Gastrocnemius medialis (tissue), 4 donors: ENCODE results near the gene PHF2. TPM values are rescaled to one million over a fixed set of nuclear protein-coding genes. Genes with fewer than 3 reads are reported as not detected.

Experiments used
- ATAC-seq, 2 donors: fragments of 150-250 bp; one replicate each; pipeline ENCODE4 v1.9.1; 2016
- DNase-seq, 2 donors: peaks; one replicate each; pipeline ENCODE4 v3.0.0-alpha.2; 2019
- H3K27ac ChIP-seq, 4 donors: fragments of 200-600 bp; sonication (generic); 1 replicate in 1 of 4; 2 replicates in 3 of 4; pipeline ENCODE4 v1.5.1; 2016 to 2018; ENCODE audit warnings: mild to moderate bottlenecking in 2 of 4, moderate library complexity in 1 of 4
- H3K27me3 ChIP-seq, 3 donors: fragments of 200-600 bp; sonication (generic) in 2 of 3; 1 replicate in 1 of 3; 2 replicates in 2 of 3; pipeline versions ENCODE4 v1.5.1 to v1.6.0; 2016 to 2019; ENCODE audit warnings: mild to moderate bottlenecking in 1 of 3, moderate library complexity in 1 of 3
- H3K36me3 ChIP-seq, 2 donors: fragments of 200-600 bp; sonication (generic) in 1 of 2; one replicate each; pipeline ENCODE4 v1.5.1; 2017 to 2018
- H3K4me1 ChIP-seq, 2 donors: fragments of 200-600 bp; sonication (generic) in 1 of 2; one replicate each; pipeline ENCODE4 v1.5.1; 2016 to 2017; ENCODE audit warnings: mild to moderate bottlenecking in 2 of 2
- H3K4me3 ChIP-seq, 4 donors: fragments of 200-600 bp; sonication (generic) in 3 of 4; 1 replicate in 1 of 4; 2 replicates in 3 of 4; pipeline ENCODE4 v1.5.1; 2016 to 2019; ENCODE audit warnings: mild to moderate bottlenecking in 2 of 4
- H3K9me3 ChIP-seq, 3 donors: fragments of 200-600 bp; sonication (generic) in 2 of 3; 1 replicate in 1 of 3; 2 replicates in 2 of 3; pipeline ENCODE4 v1.5.1; 2016 to 2019
- CTCF ChIP-seq, 5 experiments: fragments of 450-650 bp in 3 of 5; fragments of 200-600 bp in 2 of 5; sonication (generic) in 2 of 5; IDR thresholded peaks in 4 of 5; conservative IDR thresholded peaks in 1 of 5; 1 replicate in 4 of 5; 2 replicates in 1 of 5; pipeline ENCODE4 v1.5.1; 2016 to 2019; ENCODE audit warnings: antibody characterized with exemption in 5 of 5, mild to moderate bottlenecking in 3 of 5, moderate library complexity in 3 of 5
- POLR2A ChIP-seq, 2 donors: fragments of 450-650 bp; IDR thresholded peaks; one replicate each; pipeline ENCODE4 v1.6.1; 2017; ENCODE audit warnings: antibody characterized with exemption in 2 of 2, mild to moderate bottlenecking in 2 of 2, moderate library complexity in 2 of 2
- in situ Hi-C, 4 donors: fragments of 200-750 bp; cut with MboI; loops; one replicate each; pipeline versions ENCODE4 v1.15.0 to v1.8.0; 2017; ENCODE audit warnings: low sequenced_read_pairs in 4 of 4
- intact Hi-C: fragments of 100-400 bp; cut with DNase I; formaldehyde crosslinking; loops from one replicate; pipeline ENCODE4 v1.15.1; 2023; ENCODE audit warnings: low total_unique reads
- total RNA-seq, 4 donors: library from RNA; depleted of rRNA; stranded (reverse); fragments of >200 nt; gene quantifications; one replicate each; pipeline versions ENCODE4 v1.1.0 to v1.2.3, GENCODE V29; 2016

The PHF2 gene
- total RNA-seq, 4 donors from 2014 or later: 18.8 to 24.3 (median 21.9) TPM

- ATAC-seq: no peak
- H3K9me3 ChIP-seq: no peaks in the 10 kb centered on the region
- intact Hi-C loops: no loop called here
- H3K27me3 ChIP-seq: no peaks in the 10 kb centered on the region
- DNase-seq: peak in 1 of 2 donors; percentile 1
- peaks cover 0 to 38% of the 10 kb centered on the region in 2 donors for H3K36me3 ChIP-seq
- H3K27ac ChIP-seq: no peak overlapping the region
- no peaks in the 10 kb centered on the region for H3K4me1 ChIP-seq
- TF ChIP-seq POLR2A (IDR thresholded peaks at IDR 0.05) (no peak), CTCF (IDR thresholded peaks at IDR 0.05 in 4 of 5, conservative IDR thresholded peaks at IDR 0.05 in 1 of 5) (no peak)
- no peak overlapping the region for H3K4me3 ChIP-seq
- in situ Hi-C loops: no loop called here
Observed at GRCh38 chr9:93668261-93668871, 92.0 kb downstream of the PHF2 start.

GRCh38 chr9:93669116-93669957, 93.0 kb downstream of the PHF2 start:
- DNase-seq (peak; percentile 1 to 3), ATAC-seq (no peak)
- intact Hi-C loops: no loop called here
- Histone ChIP-seq H3K36me3 (peaks cover 0 to 31% of the 10 kb centered on the region in 2 donors), H3K27me3 (no peaks in the 10 kb centered on the region), H3K9me3 (no peaks in the 10 kb centered on the region), H3K4me1 (no peaks in the 10 kb centered on the region), H3K27ac (no peak overlapping the region), H3K4me3 (no peak overlapping the region)
- in situ Hi-C loops: no loop called here
- TF ChIP-seq POLR2A (IDR thresholded peaks at IDR 0.05): no peak
- TF ChIP-seq CTCF (IDR thresholded peaks at IDR 0.05 in 4 of 5, conservative IDR thresholded peaks at IDR 0.05 in 1 of 5): no peak

- peaks cover 0 to 31% of the 10 kb centered on the region in 2 donors for H3K36me3 ChIP-seq
- DNase-seq: no peak
- intact Hi-C loops: no loop called here
- no peak for TF ChIP-seq CTCF (IDR thresholded peaks at IDR 0.05 in 4 of 5, conservative IDR thresholded peaks at IDR 0.05 in 1 of 5)
- TF ChIP-seq POLR2A (IDR thresholded peaks at IDR 0.05): no peak
- H3K9me3 ChIP-seq: no peaks in the 10 kb centered on the region
- H3K27me3 ChIP-seq: no peaks in the 10 kb centered on the region
- H3K27ac ChIP-seq: no peak overlapping the region
- in situ Hi-C loops: no loop called here
- no peaks in the 10 kb centered on the region for H3K4me1 ChIP-seq
- H3K4me3 ChIP-seq: no peak overlapping the region
- ATAC-seq: no peak
Observed at GRCh38 chr9:93669958-93670207, 93.5 kb downstream of the PHF2 start.

GRCh38 chr9:93670208-93671019, 94.0 kb downstream of the PHF2 start:
- intact Hi-C loops (no loop called here), in situ Hi-C loops (no loop called here)
- H3K9me3 ChIP-seq: no peaks in the 10 kb centered on the region
- TF ChIP-seq CTCF (IDR thresholded peaks at IDR 0.05 in 4 of 5, conservative IDR thresholded peaks at IDR 0.05 in 1 of 5) (no peak), POLR2A (IDR thresholded peaks at IDR 0.05) (no peak)
- H3K27ac ChIP-seq: no peak overlapping the region
- no peaks in the 10 kb centered on the region for H3K27me3 ChIP-seq
- no peak overlapping the region for H3K4me3 ChIP-seq
- DNase-seq (peak; percentile 1 to 6), ATAC-seq (no peak)
- H3K4me1 ChIP-seq: no peaks in the 10 kb centered on the region
- peaks cover 0 to 33% of the 10 kb centered on the region in 2 donors for H3K36me3 ChIP-seq
